GM12874 (cell line): Measurements from ENCODE around the gene PRDX3.

Experiments
- CTCF ChIP-seq: IDR thresholded peaks from 2 replicates; pipeline ENCODE4 v1.5.1; 2011; ENCODE audit warnings: low read depth, mild to moderate bottlenecking, control low read depth, low read length, moderate library complexity; ENCODE audit not compliant: insufficient read depth

The PRDX3 gene

GRCh38 chr10:119138346-119139306 is 40.0 kb downstream of the PRDX3 start:
- TF ChIP-seq CTCF = no peak

DNA sequence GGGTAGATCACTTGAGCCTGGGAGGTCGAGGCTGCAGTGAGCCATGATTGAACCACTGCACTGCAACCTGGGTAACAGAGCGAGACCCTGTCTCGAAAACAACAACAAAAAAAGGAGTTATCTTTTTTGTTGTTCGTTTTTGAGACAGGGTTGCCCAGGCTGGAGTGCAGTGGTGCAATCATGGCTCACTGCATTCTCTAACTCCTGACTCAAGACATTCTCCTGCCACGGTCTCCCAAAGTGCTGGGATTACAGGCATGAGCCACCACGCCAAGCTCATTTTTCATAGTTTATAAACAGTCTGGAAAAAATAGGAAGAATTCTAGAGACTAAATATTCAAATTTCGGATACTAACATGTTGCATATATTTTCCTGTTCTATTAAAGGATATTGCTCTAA is 42.5 kb downstream of the PRDX3 start:
- no peak for TF ChIP-seq CTCF

DNA sequence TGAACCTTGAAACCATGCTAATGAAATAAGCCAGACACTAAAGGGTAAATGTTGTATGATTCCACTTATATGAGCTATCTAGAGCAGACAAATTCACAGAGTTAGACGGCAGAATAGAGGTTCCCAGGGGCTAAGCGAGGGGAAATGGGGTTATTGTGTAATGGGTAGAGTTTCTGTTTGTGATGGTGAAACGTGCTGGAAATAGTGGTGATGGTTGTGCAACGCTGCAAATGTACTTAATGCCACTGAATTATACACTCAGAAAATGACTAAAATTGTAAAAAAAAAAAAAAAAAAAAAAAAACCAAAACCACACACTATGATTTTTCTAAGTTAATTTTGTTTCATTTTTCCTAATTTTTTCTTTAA is 43.1 kb downstream of the PRDX3 start:
- TF ChIP-seq CTCF = no peak

DNA sequence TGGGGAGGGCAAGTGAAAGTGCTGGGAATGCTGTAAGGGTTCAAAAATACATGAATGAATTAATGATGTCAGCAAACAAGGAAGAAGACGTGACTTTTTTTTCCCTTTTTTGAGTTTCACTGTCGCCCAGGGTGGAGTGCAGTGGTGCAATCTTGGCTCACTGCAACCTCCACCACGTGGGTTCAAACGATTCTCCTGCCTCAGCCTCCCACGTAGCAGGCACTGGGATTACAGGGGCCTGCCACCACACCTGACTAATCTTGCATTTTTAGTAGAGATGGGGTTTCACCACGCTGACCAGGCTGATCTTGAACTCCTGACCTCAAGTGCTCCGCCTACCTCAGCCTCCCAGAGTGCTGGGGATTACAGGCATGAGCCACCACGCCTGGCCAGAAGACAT is 44.7 kb downstream of the PRDX3 start:
- no peak for TF ChIP-seq CTCF

GRCh38 chr10:119132521-119133345 is 45.9 kb downstream of the PRDX3 start:
- no peak for TF ChIP-seq CTCF

DNA sequence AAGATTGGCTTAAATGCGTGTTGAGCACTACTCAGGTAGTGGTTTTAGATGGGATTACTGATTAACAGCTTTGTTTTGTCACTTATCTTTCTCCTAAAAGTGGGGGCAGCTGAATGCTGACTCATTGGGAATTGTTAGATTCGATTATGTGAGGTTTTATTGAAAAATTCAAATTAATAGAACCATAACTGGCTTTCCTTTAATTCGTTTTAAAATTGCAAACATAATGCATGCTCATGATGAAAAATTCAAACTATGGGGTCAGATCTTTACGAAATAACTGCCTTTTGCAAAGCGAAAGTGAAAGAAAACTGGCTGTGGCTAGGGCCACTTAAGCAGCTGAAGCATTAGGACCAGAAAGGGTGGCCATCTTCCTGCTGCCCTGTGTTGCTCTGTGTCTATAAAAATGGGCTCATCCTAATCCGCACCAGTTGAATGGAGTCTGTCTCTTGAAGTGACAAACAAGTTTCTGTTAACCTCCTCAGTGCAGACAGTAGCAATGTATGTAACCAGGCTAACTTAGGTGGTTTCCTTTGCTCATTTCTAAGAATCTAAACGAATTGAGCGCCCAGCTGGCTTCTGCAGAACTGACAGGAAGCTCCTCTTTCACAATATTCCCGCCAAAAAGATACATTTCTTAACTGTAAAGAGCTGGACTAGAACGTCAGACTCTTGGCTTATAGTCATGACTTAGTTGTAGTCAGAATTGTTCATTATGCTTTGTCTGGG is 46.9 kb downstream of the PRDX3 start:
- TF ChIP-seq CTCF = no peak

DNA sequence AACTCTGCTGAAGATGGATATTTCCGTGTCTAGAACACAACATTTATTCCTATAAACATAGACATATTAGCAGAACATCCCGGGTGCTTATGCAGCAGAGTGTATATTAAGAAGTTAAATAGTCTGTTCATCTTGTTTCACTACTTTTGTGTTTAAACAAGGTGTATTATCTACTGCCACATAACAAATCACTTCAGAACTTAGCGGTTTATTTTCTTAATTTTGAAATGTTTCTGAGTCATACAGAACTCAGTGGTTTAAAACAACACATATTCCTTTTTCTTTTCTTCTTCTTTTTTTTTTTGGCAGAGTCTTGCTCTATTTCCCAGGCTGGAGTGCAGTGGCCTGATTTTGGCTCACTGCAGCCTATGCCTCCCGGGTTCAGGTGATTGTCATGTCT is 48.9 kb downstream of the PRDX3 start:
- TF ChIP-seq CTCF = no peak
